IMR-90 (cell line): ENCODE results near the gene OCLN. TPM values are rescaled to one million over a fixed set of nuclear protein-coding genes. Genes with fewer than 3 reads are reported as not detected.

Experiments used
- ATAC-seq: fragments of 200-7000 bp; cut with Tn5 transposase; 2 replicates; pipeline ENCODE4 v1.9.1; 2020; ENCODE audit warnings: low read depth, mild to moderate bottlenecking, moderate library complexity
- BruUV-seq: library from RNA; stranded (reverse); fragments of 400-500 nt; replicated peaks from 2 replicates; lab custom pipeline; 2021; lab: Mats Ljungman, UMichigan
- CTCF ChIA-PET: fragments of 300-600 bp; formaldehyde crosslinking; extraction: SDS; loops from one replicate; lab custom pipeline; 2021; ENCODE audit warnings: antibody characterized with exemption; lab: Yijun Ruan, JAX
- POLR2A ChIA-PET: fragments of 300-600 bp; sonication (Branson Sonifier 250); formaldehyde crosslinking; loops from one replicate; lab custom pipeline; 2022; ENCODE audit warnings: antibody characterized with exemption; ENCODE audit not compliant: unreplicated experiment; lab: Charles Lee
- DNase-seq: peaks from one replicate; pipeline ENCODE4 v3.0.0; 2013
- H2AFZ ChIP-seq: replicated peaks from 2 replicates; pipeline ENCODE3; 2013; ENCODE audit warnings: low read length, mild to moderate bottlenecking; ENCODE audit not compliant: poor library complexity
- H2AK5ac ChIP-seq: 2 replicates; pipeline ENCODE4 v1.6.1; 2013; ENCODE audit warnings: low read depth, low read length, inconsistent platforms
- H2AK9ac ChIP-seq: replicated peaks from 2 replicates; pipeline ENCODE3; 2013; ENCODE audit warnings: mild to moderate bottlenecking, low read depth, low read length, moderate library complexity; ENCODE audit not compliant: poor library complexity
- H2BK120ac ChIP-seq: 2 replicates; pipeline ENCODE4 v1.6.1; 2013; ENCODE audit warnings: low read depth, low read length, inconsistent platforms
- H2BK15ac ChIP-seq: 3 replicates; pipeline ENCODE4 v1.6.1; 2013; ENCODE audit warnings: low read depth, low read length, inconsistent platforms
- H2BK20ac ChIP-seq: 2 replicates; pipeline ENCODE4 v1.6.1; 2013; ENCODE audit warnings: low read depth, mild to moderate bottlenecking, inconsistent platforms, low read length, moderate library complexity
- H2BK5ac ChIP-seq: 2 replicates; pipeline ENCODE4 v1.6.1; 2013; ENCODE audit warnings: mild to moderate bottlenecking, low read depth, low read length, inconsistent platforms; ENCODE audit not compliant: poor library complexity, severe bottlenecking
- H3K14ac ChIP-seq: replicated peaks from 2 replicates; pipeline ENCODE4 v1.6.1; 2013; ENCODE audit warnings: low read depth, low read length, inconsistent platforms
- H3K18ac ChIP-seq: 2 replicates; pipeline ENCODE4 v1.6.1; 2013; ENCODE audit warnings: low read depth, low read length, control low read depth
- H3K23ac ChIP-seq: 2 replicates; pipeline ENCODE4 v1.6.1; 2013; ENCODE audit warnings: low read depth, low read length, inconsistent platforms
- H3K27ac ChIP-seq: 2 replicates; pipeline ENCODE4 v1.5.1; 2013; ENCODE audit warnings: mild to moderate bottlenecking, control low read depth, low read length; ENCODE audit not compliant: insufficient read depth
- H3K27me3 ChIP-seq: 2 replicates; pipeline ENCODE4 v1.6.1; 2013; ENCODE audit warnings: low read length; ENCODE audit not compliant: control insufficient read depth, insufficient read depth
- H3K36me3 ChIP-seq: 2 replicates; pipeline ENCODE4 v1.6.1; 2013; ENCODE audit warnings: low read length, mixed read lengths; ENCODE audit not compliant: control insufficient read depth, insufficient read depth
- H3K4ac ChIP-seq: 2 replicates; pipeline ENCODE4 v1.6.1; 2013; ENCODE audit warnings: low read depth, low read length, inconsistent platforms
- H3K4me1 ChIP-seq: 2 replicates; pipeline ENCODE4 v1.6.1; 2013; ENCODE audit warnings: low read length, mixed read lengths; ENCODE audit not compliant: control insufficient read depth, insufficient read depth
- H3K4me2 ChIP-seq: 2 replicates; pipeline ENCODE4 v1.6.1; 2013; ENCODE audit warnings: low read depth, mild to moderate bottlenecking, control low read depth, low read length, moderate library complexity
- H3K4me3 ChIP-seq: 2 replicates; pipeline ENCODE4 v1.5.1; 2013; ENCODE audit warnings: low read depth, mild to moderate bottlenecking, control low read depth, low read length, moderate library complexity; ENCODE audit not compliant: insufficient read depth
- H3K56ac ChIP-seq: 2 replicates; pipeline ENCODE4 v1.6.1; 2013; ENCODE audit warnings: low read length, inconsistent platforms; ENCODE audit not compliant: insufficient read depth; ENCODE audit errors: extremely low read depth
- H3K79me1 ChIP-seq, 2 experiments: 2 replicates each; pipeline ENCODE4 v1.6.1; 2013; ENCODE audit warnings: low read length in 2 of 2, inconsistent platforms in 1 of 2, low read depth in 1 of 2
- H3K9ac ChIP-seq: 2 replicates; pipeline ENCODE4 v1.6.1; 2013; ENCODE audit warnings: low read depth, low read length, control low read depth
- H3K9me1 ChIP-seq: 2 replicates; pipeline ENCODE4 v1.6.1; 2013; ENCODE audit warnings: low read length, inconsistent platforms; ENCODE audit not compliant: insufficient read depth
- H3K9me3 ChIP-seq: 2 replicates; pipeline ENCODE4 v1.6.1; 2013; ENCODE audit warnings: low read length; ENCODE audit not compliant: control insufficient read depth, insufficient read depth
- H4K20me1 ChIP-seq: 2 replicates; pipeline ENCODE4 v1.6.1; 2013; ENCODE audit warnings: low read length, inconsistent platforms; ENCODE audit not compliant: insufficient read depth
- H4K5ac ChIP-seq: 2 replicates; pipeline ENCODE4 v1.6.1; 2013; ENCODE audit warnings: mild to moderate bottlenecking, low read depth, low read length, control low read depth
- H4K8ac ChIP-seq, 2 experiments: 2 replicates each; pipeline ENCODE4 v1.6.1; 2013; ENCODE audit warnings: low read depth in 2 of 2, low read length in 2 of 2, control low read depth in 1 of 2, inconsistent platforms in 1 of 2
- H4K91ac ChIP-seq: 2 replicates; pipeline ENCODE4 v1.6.1; 2013; ENCODE audit warnings: low read depth, low read length, inconsistent platforms; ENCODE audit not compliant: insufficient read depth
- BHLHE40 ChIP-seq: fragments of 150-350 bp; IDR thresholded peaks from 2 replicates; pipeline ENCODE4 v1.6.1; 2016; ENCODE audit warnings: mild to moderate bottlenecking, low read depth, low read length
- CEBPB ChIP-seq: IDR thresholded peaks from 2 replicates; pipeline ENCODE4 v1.6.1; 2012; ENCODE audit warnings: low read depth, low read length, improper control_type of control experiment
- CHD1 ChIP-seq: IDR thresholded peaks from 2 replicates; pipeline ENCODE4 v1.6.1; 2012; ENCODE audit warnings: low read depth, low read length, improper control_type of control experiment
- FOS ChIP-seq: fragments of 150-350 bp; IDR thresholded peaks from 2 replicates; pipeline ENCODE4 v1.6.1; 2016; ENCODE audit warnings: low read depth, low read length
- MAFK ChIP-seq: IDR thresholded peaks from 2 replicates; pipeline ENCODE4 v1.6.1; 2012; ENCODE audit warnings: low read depth, low read length, improper control_type of control experiment
- MAZ ChIP-seq: IDR thresholded peaks from 2 replicates; pipeline ENCODE4 v1.6.1; 2012; ENCODE audit warnings: low read depth, mild to moderate bottlenecking, low read length, improper control_type of control experiment, moderate library complexity, borderline replicate concordance
- MXI1 ChIP-seq: IDR thresholded peaks from 2 replicates; pipeline ENCODE4 v1.6.1; 2012; ENCODE audit warnings: low read depth, mild to moderate bottlenecking, low read length, moderate library complexity, borderline replicate concordance
- NFE2L2 ChIP-seq: fragments of 150-350 bp; IDR thresholded peaks from 2 replicates; pipeline ENCODE4 v1.6.1; 2016; ENCODE audit warnings: low read depth, mild to moderate bottlenecking, low read length
- POLR2A ChIP-seq: IDR thresholded peaks from 2 replicates; pipeline ENCODE4 v1.6.1; 2012; ENCODE audit warnings: mild to moderate bottlenecking, low read depth, low read length
- RAD21 ChIP-seq: IDR thresholded peaks from 2 replicates; pipeline ENCODE4 v1.6.1; 2012; ENCODE audit warnings: low read length, improper control_type of control experiment
- RCOR1 ChIP-seq: IDR thresholded peaks from 2 replicates; pipeline ENCODE4 v1.6.1; 2012; ENCODE audit warnings: mild to moderate bottlenecking, low read length, improper control_type of control experiment; ENCODE audit not compliant: insufficient replicate concordance
- RFX5 ChIP-seq: IDR thresholded peaks from 2 replicates; pipeline ENCODE4 v1.8.0; 2012; ENCODE audit warnings: low read depth, mild to moderate bottlenecking, low read length, moderate library complexity
- SMC3 ChIP-seq: fragments of 150-350 bp; IDR thresholded peaks from 2 replicates; pipeline ENCODE4 v1.6.1; 2016; ENCODE audit warnings: low read depth, mild to moderate bottlenecking, antibody characterized with exemption, low read length, moderate library complexity
- WGBS, 2 experiments: methylation state at CpG; one replicate each; pipeline versions ENCODE4 v1.1.5 to v1.1.7; 2013; ENCODE audit warnings: missing lambda C conversion rate in 2 of 2; ENCODE audit not compliant: insufficient read length in 1 of 2; ENCODE audit errors: extremely low coverage in 2 of 2; 5-methylcytosine and 5-hydroxymethylcytosine counted together
- dilution Hi-C: fragments of 300-500 bp; cut with HindIII; formaldehyde crosslinking; loops from one replicate; pipeline ENCODE4 v1.14.3; 2018; ENCODE audit warnings: low sequenced_read_pairs; ENCODE audit not compliant: unreplicated experiment
- in situ Hi-C: fragments of 300-500 bp; cut with MboI; formaldehyde crosslinking; loops from 3 replicates; pipeline ENCODE4 v1.14.3; 2019; ENCODE audit warnings: low sequenced_read_pairs, inconsistent platforms, mixed read lengths
- intact Hi-C: fragments of 100-400 bp; cut with micrococcal nuclease; formaldehyde crosslinking; loops from 2 replicates; pipeline ENCODE4 v1.10.0; 2022
- polyA plus RNA-seq, 3 experiments: library from polyadenylated mRNA; depleted of rRNA; stranded (reverse); fragments of >200 nt; gene quantifications; 2 replicates each; pipeline ENCODE4 v1.2.3, GENCODE V29; 2012; ENCODE audit warnings: low replicate concordance in 1 of 3
- total RNA-seq: library from RNA; depleted of rRNA; stranded (reverse); fragments of >200 nt; gene quantifications from 2 replicates; pipeline ENCODE4 v1.2.3, GENCODE V29; 2012
- TF ChIP-seq, protein P1 (sequence below): fragments of 150-350 bp; IDR thresholded peaks from 2 replicates; pipeline ENCODE4 v1.6.1; 2016; ENCODE audit warnings: low read depth, mild to moderate bottlenecking, low read length, moderate library complexity, borderline replicate concordance
- TF ChIP-seq, protein P2 (sequence below): fragments of 150-350 bp; IDR thresholded peaks from 2 replicates; pipeline ENCODE4 v1.6.1; 2017; ENCODE audit warnings: mild to moderate bottlenecking, antibody characterized with exemption, low read length, low read depth
- TF ChIP-seq, protein P3 (sequence below): conservative IDR thresholded peaks from 2 replicates; pipeline ENCODE4 v1.5.1; 2012; ENCODE audit warnings: mild to moderate bottlenecking, low read depth, low read length, improper control_type of control experiment

The OCLN gene
- total and polyA plus RNA-seq, 2 of the 4 experiments (the other 2 are of a cell fraction): 0.72 to 0.99 TPM

DNA sequence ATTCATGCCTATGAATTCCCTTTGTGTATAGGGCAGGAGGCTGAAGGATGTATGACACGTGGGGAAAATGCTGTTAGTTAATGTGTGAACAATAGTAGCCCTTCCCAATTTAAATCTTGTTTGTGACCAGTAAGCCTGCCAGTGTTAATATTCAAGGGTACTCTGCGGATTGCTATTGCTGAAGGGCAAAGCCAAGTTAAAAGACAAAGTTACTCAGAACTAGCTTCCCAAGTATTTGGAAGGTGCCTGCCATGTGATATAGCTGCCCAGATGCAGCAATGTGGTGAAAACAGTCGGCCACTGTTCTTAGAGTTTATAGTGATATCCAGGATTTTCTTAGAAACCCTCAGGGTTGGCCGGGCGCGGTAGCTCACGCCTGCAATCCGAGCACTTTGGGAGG lies 43.1 kb upstream of the OCLN start:
- dilution Hi-C loops: no loop called here
- ChIA-PET POLR2A (no interaction called here), CTCF (no interaction called here)
- H2AK5ac ChIP-seq: no peak overlapping the region
- no peaks in the 10 kb centered on the region for H3K9me1 ChIP-seq
- no peak for DNase-seq
- in situ Hi-C loops: no loop called here
- H2BK5ac ChIP-seq: no peak overlapping the region
- BruUV-seq: no TSS peak
- no peak overlapping the region for H3K4me3 ChIP-seq
- no peak overlapping the region for H2AFZ ChIP-seq
- intact Hi-C loops: loop anchor here (10.0 kb wide), 1 partner anchor 45 kb away; the partner anchor contains the start of gene OCLN
- H4K20me1 ChIP-seq: no peaks in the 10 kb centered on the region
- H3K9me3 ChIP-seq: no peaks in the 10 kb centered on the region
- no peak overlapping the region for H2AK9ac ChIP-seq
- H4K8ac ChIP-seq: no peak overlapping the region
- H3K27ac ChIP-seq: no peak overlapping the region
- no peak overlapping the region for H3K56ac ChIP-seq
- no peak overlapping the region for H2BK15ac ChIP-seq
- H4K5ac ChIP-seq: no peak overlapping the region
- H2BK120ac ChIP-seq: no peak overlapping the region
- H3K14ac ChIP-seq: no peak overlapping the region
- peaks cover 1% of the 10 kb centered on the region; the same call in 1 of the 2 replicates for H3K27me3 ChIP-seq
- WGBS, 2 experiments: 83% methylated on average over 1 of the region's 8 CpGs; no CpG with 5 or more reads in 1 of the 2 experiments
- H4K91ac ChIP-seq: no peak overlapping the region
- H3K36me3 ChIP-seq: no peaks in the 10 kb centered on the region
- no peak overlapping the region for H3K23ac ChIP-seq
- TF ChIP-seq MAZ: no peak
- no peak for TF ChIP-seq CHD1
- TF ChIP-seq, protein P1, sequence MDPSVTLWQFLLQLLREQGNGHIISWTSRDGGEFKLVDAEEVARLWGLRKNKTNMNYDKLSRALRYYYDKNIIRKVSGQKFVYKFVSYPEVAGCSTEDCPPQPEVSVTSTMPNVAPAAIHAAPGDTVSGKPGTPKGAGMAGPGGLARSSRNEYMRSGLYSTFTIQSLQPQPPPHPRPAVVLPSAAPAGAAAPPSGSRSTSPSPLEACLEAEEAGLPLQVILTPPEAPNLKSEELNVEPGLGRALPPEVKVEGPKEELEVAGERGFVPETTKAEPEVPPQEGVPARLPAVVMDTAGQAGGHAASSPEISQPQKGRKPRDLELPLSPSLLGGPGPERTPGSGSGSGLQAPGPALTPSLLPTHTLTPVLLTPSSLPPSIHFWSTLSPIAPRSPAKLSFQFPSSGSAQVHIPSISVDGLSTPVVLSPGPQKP: no peak
- TF ChIP-seq CEBPB: no peak
- no peak for TF ChIP-seq RCOR1
- TF ChIP-seq MAFK: no peak
- TF ChIP-seq MXI1: no peak
- TF ChIP-seq, protein P2, sequence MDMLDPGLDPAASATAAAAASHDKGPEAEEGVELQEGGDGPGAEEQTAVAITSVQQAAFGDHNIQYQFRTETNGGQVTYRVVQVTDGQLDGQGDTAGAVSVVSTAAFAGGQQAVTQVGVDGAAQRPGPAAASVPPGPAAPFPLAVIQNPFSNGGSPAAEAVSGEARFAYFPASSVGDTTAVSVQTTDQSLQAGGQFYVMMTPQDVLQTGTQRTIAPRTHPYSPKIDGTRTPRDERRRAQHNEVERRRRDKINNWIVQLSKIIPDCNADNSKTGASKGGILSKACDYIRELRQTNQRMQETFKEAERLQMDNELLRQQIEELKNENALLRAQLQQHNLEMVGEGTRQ: no peak
- TF ChIP-seq FOS: no peak
- TF ChIP-seq, protein P3, sequence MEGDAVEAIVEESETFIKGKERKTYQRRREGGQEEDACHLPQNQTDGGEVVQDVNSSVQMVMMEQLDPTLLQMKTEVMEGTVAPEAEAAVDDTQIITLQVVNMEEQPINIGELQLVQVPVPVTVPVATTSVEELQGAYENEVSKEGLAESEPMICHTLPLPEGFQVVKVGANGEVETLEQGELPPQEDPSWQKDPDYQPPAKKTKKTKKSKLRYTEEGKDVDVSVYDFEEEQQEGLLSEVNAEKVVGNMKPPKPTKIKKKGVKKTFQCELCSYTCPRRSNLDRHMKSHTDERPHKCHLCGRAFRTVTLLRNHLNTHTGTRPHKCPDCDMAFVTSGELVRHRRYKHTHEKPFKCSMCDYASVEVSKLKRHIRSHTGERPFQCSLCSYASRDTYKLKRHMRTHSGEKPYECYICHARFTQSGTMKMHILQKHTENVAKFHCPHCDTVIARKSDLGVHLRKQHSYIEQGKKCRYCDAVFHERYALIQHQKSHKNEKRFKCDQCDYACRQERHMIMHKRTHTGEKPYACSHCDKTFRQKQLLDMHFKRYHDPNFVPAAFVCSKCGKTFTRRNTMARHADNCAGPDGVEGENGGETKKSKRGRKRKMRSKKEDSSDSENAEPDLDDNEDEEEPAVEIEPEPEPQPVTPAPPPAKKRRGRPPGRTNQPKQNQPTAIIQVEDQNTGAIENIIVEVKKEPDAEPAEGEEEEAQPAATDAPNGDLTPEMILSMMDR: no peak
- no peak for TF ChIP-seq RAD21
- no peak for TF ChIP-seq BHLHE40
- no peak for TF ChIP-seq SMC3
- TF ChIP-seq NFE2L2: no peak
- TF ChIP-seq RFX5: no peak
- no peak for TF ChIP-seq POLR2A
- H3K4me2 ChIP-seq: no peak overlapping the region
- no peak for ATAC-seq
- no peak overlapping the region for H3K4ac ChIP-seq
- no peak overlapping the region for H3K9ac ChIP-seq
- no peak overlapping the region for H2BK20ac ChIP-seq
- no peaks in the 10 kb centered on the region for H3K4me1 ChIP-seq
- no peak overlapping the region for H3K18ac ChIP-seq
- no peaks in the 10 kb centered on the region for H3K79me1 ChIP-seq
